ENCODE data around the gene HUS1. TPM values are rescaled to one million over a fixed set of nuclear protein-coding genes. Genes with fewer than 3 reads are reported as not detected.

The HUS1 gene
- total RNA-seq, 1 donor from 2014 or later: 33.8 TPM

DNA sequence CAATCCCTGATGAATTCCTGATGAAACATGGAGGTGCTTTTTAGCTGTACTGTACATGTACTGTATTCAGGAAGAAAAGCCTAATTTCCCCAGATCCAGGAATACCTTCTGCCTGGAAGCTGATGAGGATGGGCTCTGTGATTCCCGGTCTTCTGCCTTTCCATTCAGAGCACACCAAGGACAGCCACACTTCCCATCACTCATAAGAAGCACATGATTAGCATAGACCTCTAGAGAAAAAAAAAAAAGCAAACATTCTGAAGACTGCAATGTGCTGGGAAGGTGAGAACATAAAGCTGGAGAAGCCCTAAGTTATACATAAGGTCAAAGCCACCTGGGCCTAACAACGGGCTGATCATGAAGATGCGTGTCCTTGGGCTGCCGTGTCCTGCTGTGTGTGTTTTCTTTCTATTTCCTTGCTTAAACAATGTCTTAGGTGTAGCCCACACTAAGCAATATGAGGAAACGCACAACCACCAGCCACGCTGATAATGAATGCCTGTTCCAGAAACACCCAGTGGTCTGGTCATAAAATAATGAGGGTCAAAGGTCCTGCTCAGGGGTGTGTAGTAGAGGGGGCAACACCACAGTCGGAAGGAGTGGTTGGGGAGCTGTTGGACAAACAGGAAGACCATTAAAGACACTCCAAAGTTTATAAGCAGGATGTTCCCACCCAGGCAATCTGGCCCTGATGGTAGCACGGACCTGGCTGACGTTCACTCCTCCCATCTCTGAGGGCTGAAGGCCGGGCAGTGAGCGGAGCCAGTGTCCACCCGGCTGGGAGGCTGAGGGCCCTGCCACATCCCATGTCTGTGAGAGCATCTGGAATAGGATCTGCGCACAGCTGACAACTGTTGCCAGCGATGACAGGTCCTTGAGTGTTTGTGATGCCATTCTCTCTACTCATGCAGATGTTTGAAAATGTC is 39.1 kb downstream of the HUS1 start:
- no peaks in the 10 kb centered on the region for H3K36me3 Mint-ChIP-seq (ENCODE audit: low read depth)
- no peak overlapping the region for H3K27ac Mint-ChIP-seq
- no peak overlapping the region for H3K4me3 Mint-ChIP-seq (ENCODE audit: low read depth)
- intact Hi-C loops (cut with micrococcal nuclease): loop anchor here (10.0 kb wide), 1 partner anchor 354 kb away; no protein-coding TSS in a partner anchor
- no peaks in the 10 kb centered on the region for H3K27me3 Mint-ChIP-seq (ENCODE audit: low read depth)
- no peaks in the 10 kb centered on the region for H3K9me3 Mint-ChIP-seq
- peaks cover 13% of the 10 kb centered on the region for H3K4me1 Mint-ChIP-seq (ENCODE audit: low read depth)
- DNase-seq (ENCODE audit: low spot score): no peak

GRCh38 chr7:47939425-47940036 is 39.9 kb downstream of the HUS1 start:
- Mint-ChIP-seq H3K36me3 (ENCODE audit: low read depth) (no peaks in the 10 kb centered on the region), H3K4me3 (ENCODE audit: low read depth) (no peak overlapping the region), H3K27me3 (ENCODE audit: low read depth) (no peaks in the 10 kb centered on the region), H3K9me3 (no peaks in the 10 kb centered on the region), H3K4me1 (ENCODE audit: low read depth) (peaks cover 10% of the 10 kb centered on the region), H3K27ac (no peak overlapping the region)
- intact Hi-C loops (cut with micrococcal nuclease): loop anchor here (5.0 to 10.0 kb wide), 2 partner anchors 57 to 355 kb away; no protein-coding TSS in a partner anchor
- no peak for DNase-seq (ENCODE audit: low spot score)

- intact Hi-C loops (cut with micrococcal nuclease): loop anchor here (5.0 kb wide), 1 partner anchor 56 kb away; no protein-coding TSS in a partner anchor
- H3K27me3 Mint-ChIP-seq (ENCODE audit: low read depth): no peaks in the 10 kb centered on the region
- no peak overlapping the region for H3K4me3 Mint-ChIP-seq (ENCODE audit: low read depth)
- H3K27ac Mint-ChIP-seq: no peak overlapping the region
- H3K36me3 Mint-ChIP-seq (ENCODE audit: low read depth): no peaks in the 10 kb centered on the region
- no peaks in the 10 kb centered on the region for H3K9me3 Mint-ChIP-seq
- no peak for DNase-seq (ENCODE audit: low spot score)
- H3K4me1 Mint-ChIP-seq (ENCODE audit: low read depth): peaks cover 10% of the 10 kb centered on the region
Observed at GRCh38 chr7:47938574-47939165, 40.7 kb downstream of the HUS1 start.

- no peak for DNase-seq (ENCODE audit: low spot score)
- Mint-ChIP-seq H3K36me3 (ENCODE audit: low read depth) (no peaks in the 10 kb centered on the region), H3K4me3 (ENCODE audit: low read depth) (peak overlapping the region; percentile 7), H3K4me1 (ENCODE audit: low read depth) (peaks cover 10% of the 10 kb centered on the region), H3K9me3 (no peaks in the 10 kb centered on the region), H3K27me3 (ENCODE audit: low read depth) (no peaks in the 10 kb centered on the region), H3K27ac (peak overlapping the region; percentile 71)
- intact Hi-C loops (cut with micrococcal nuclease): loop anchor here (5.0 kb wide), 1 partner anchor 56 kb away; no protein-coding TSS in a partner anchor
Observed at GRCh38 chr7:47937711-47938573, 41.5 kb downstream of the HUS1 start.

DNA sequence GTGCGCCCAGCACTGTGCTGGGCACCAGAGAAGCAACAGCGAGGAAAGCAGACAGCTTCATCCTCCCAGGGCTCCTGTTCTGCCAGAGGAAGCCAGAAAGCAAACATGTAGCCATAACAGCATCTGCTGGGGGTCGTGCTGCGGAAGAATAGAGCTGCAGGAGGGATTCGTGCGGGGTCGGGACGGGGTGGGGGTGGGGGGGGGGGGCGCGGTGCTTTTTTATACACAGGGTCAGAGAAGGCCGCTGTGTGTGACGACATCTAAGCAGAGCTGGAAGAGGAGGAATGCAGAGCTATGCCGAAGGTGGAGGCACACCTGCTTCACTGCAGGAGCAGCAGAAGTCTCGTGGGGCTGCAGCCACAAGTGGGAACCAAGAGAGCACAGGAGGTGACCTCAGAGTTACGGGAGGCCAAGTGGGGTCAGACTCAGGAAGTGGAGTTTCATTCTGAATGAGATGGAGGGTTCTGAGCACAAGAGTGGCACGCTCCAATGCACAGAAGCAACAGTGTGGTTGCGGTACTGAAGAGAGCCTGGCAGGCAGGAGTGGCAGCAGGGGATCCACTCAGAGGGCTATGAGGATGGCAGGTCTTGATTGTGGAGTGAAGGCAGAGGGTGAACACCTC is 42.2 kb downstream of the HUS1 start:
- Mint-ChIP-seq H3K9me3 (no peaks in the 10 kb centered on the region), H3K36me3 (ENCODE audit: low read depth) (no peaks in the 10 kb centered on the region), H3K27ac (peak overlapping the region; percentile 71), H3K27me3 (ENCODE audit: low read depth) (no peaks in the 10 kb centered on the region), H3K4me1 (ENCODE audit: low read depth) (peaks cover 10% of the 10 kb centered on the region), H3K4me3 (ENCODE audit: low read depth) (peak overlapping the region; percentile 7)
- DNase-seq (ENCODE audit: low spot score): no peak
- intact Hi-C loops (cut with micrococcal nuclease): loop anchor here (5.0 kb wide), 1 partner anchor 55 kb away; no protein-coding TSS in a partner anchor

- Mint-ChIP-seq H3K4me1 (ENCODE audit: low read depth) (peaks cover 10% of the 10 kb centered on the region), H3K27ac (no peak overlapping the region), H3K9me3 (no peaks in the 10 kb centered on the region), H3K36me3 (ENCODE audit: low read depth) (no peaks in the 10 kb centered on the region), H3K4me3 (ENCODE audit: low read depth) (no peak overlapping the region), H3K27me3 (ENCODE audit: low read depth) (no peaks in the 10 kb centered on the region)
- DNase-seq (ENCODE audit: low spot score): no peak
- intact Hi-C loops (cut with micrococcal nuclease): loop anchor here (5.0 kb wide), 1 partner anchor 54 kb away; no protein-coding TSS in a partner anchor
Observed at GRCh38 chr7:47936323-47936722, 43.1 kb downstream of the HUS1 start.

DNA sequence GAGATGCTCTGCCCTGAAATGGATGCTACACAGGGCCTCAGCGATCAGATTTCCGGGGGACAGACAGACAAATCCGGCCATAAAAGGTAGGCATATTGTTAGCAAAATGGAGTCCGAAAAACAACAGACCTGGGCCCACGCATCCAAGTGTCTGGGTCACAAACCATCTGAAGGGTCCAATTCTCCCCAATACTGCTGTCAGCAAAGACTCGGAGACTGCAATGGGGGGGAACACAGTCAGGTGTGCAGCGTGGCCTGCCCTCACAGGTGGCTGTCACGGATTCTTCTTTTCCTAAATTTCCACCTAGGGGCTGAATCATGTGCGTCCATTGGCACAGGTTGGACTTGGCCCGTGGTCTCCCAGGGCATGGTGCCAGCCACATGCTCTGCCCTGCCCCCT is 44.1 kb downstream of the HUS1 start:
- H3K36me3 Mint-ChIP-seq (ENCODE audit: low read depth): no peaks in the 10 kb centered on the region
- intact Hi-C loops (cut with micrococcal nuclease): loop anchor here (5.0 kb wide), 1 partner anchor 53 kb away; no protein-coding TSS in a partner anchor
- DNase-seq (ENCODE audit: low spot score): no peak
- H3K4me1 Mint-ChIP-seq (ENCODE audit: low read depth): peaks cover 10% of the 10 kb centered on the region
- H3K4me3 Mint-ChIP-seq (ENCODE audit: low read depth): no peak overlapping the region
- no peak overlapping the region for H3K27ac Mint-ChIP-seq
- H3K9me3 Mint-ChIP-seq: no peaks in the 10 kb centered on the region
- H3K27me3 Mint-ChIP-seq (ENCODE audit: low read depth): no peaks in the 10 kb centered on the region

- DNase-seq (ENCODE audit: low spot score): no peak
- Mint-ChIP-seq H3K9me3 (no peaks in the 10 kb centered on the region), H3K36me3 (ENCODE audit: low read depth) (no peaks in the 10 kb centered on the region), H3K4me3 (ENCODE audit: low read depth) (no peak overlapping the region), H3K27me3 (ENCODE audit: low read depth) (no peaks in the 10 kb centered on the region), H3K27ac (no peak overlapping the region), H3K4me1 (ENCODE audit: low read depth) (peaks cover 10% of the 10 kb centered on the region)
- intact Hi-C loops (cut with micrococcal nuclease): loop anchor here (5.0 kb wide), 1 partner anchor 53 kb away; no protein-coding TSS in a partner anchor
Observed at GRCh38 chr7:47934831-47935230, 44.6 kb downstream of the HUS1 start.

GRCh38 chr7:47933215-47933614 is 46.2 kb downstream of the HUS1 start:
- intact Hi-C loops (cut with micrococcal nuclease): no loop called here
- no peaks in the 10 kb centered on the region for H3K9me3 Mint-ChIP-seq
- no peak for DNase-seq (ENCODE audit: low spot score)
- H3K27me3 Mint-ChIP-seq (ENCODE audit: low read depth): no peaks in the 10 kb centered on the region
- H3K4me3 Mint-ChIP-seq (ENCODE audit: low read depth): no peak overlapping the region
- no peak overlapping the region for H3K27ac Mint-ChIP-seq
- H3K4me1 Mint-ChIP-seq (ENCODE audit: low read depth): peaks cover 10% of the 10 kb centered on the region
- no peaks in the 10 kb centered on the region for H3K36me3 Mint-ChIP-seq (ENCODE audit: low read depth)

GRCh38 chr7:47932466-47933037 is 46.9 kb downstream of the HUS1 start:
- intact Hi-C loops (cut with micrococcal nuclease): no loop called here
- H3K36me3 Mint-ChIP-seq (ENCODE audit: low read depth): no peaks in the 10 kb centered on the region

DNA sequence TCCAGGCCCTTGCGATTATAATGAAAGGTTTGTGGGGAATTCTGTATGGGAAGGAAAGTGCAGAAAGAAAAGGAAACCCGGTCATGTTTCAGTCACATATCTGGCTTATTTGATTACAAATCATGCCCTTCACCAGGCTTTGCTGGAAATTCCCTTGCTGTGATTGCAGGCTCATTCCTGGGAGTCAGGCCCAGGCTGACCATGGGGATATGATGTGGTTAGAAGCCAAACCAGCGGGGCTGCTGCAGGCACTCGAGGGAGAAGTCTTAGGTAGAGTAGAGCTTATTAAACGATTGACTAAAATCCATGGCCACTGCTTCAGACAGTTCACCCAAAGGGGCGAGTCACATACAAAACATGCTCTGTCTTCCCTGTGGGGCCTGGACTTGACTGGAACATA is 47.4 kb downstream of the HUS1 start:
- Mint-ChIP-seq H3K9me3 (no peaks in the 10 kb centered on the region), H3K27ac (no peak overlapping the region)
- intact Hi-C loops (cut with micrococcal nuclease): no loop called here

More at GRCh38 chr7:47932466-47933037, 46.9 kb downstream of the HUS1 start:
- Mint-ChIP-seq H3K9me3 (no peaks in the 10 kb centered on the region), H3K27ac (no peak overlapping the region), H3K27me3 (ENCODE audit: low read depth) (no peaks in the 10 kb centered on the region), H3K4me3 (ENCODE audit: low read depth) (no peak overlapping the region), H3K4me1 (ENCODE audit: low read depth) (peaks cover 5% of the 10 kb centered on the region)
- no peak for DNase-seq (ENCODE audit: low spot score)

More for the DNA sequence above, 47.4 kb downstream of the HUS1 start:
- DNase-seq (ENCODE audit: low spot score): no peak
- H3K4me3 Mint-ChIP-seq (ENCODE audit: low read depth): no peak overlapping the region
- no peaks in the 10 kb centered on the region for H3K4me1 Mint-ChIP-seq (ENCODE audit: low read depth)
- H3K27me3 Mint-ChIP-seq (ENCODE audit: low read depth): no peaks in the 10 kb centered on the region
- no peaks in the 10 kb centered on the region for H3K36me3 Mint-ChIP-seq (ENCODE audit: low read depth)
